T47D (cell line): ENCODE measurements around the gene GRM6.
A peak's percentile ranks its signal among the peaks of the same experiment; 100 is the strongest.

ENCODE experiments used
- DNase-seq, 2 experiments: peaks; one replicate each; pipeline versions ENCODE4 v3.0.0 to v3.0.0-alpha.2; 2011 to 2012; ENCODE audit warnings: low read depth in 1 of 2, low spot score in 1 of 2
- JUND ChIP-seq: IDR thresholded peaks from 2 replicates; pipeline ENCODE4 v1.6.1; 2012; ENCODE audit warnings: low read depth
- in situ Hi-C: cut with HindIII; loops from 2 replicates; pipeline ENCODE4 v1.10.0; 2016; ENCODE audit warnings: low sequenced_read_pairs, low pct_unique_long_range_greater_than_20kb

Gene GRM6

DNA sequence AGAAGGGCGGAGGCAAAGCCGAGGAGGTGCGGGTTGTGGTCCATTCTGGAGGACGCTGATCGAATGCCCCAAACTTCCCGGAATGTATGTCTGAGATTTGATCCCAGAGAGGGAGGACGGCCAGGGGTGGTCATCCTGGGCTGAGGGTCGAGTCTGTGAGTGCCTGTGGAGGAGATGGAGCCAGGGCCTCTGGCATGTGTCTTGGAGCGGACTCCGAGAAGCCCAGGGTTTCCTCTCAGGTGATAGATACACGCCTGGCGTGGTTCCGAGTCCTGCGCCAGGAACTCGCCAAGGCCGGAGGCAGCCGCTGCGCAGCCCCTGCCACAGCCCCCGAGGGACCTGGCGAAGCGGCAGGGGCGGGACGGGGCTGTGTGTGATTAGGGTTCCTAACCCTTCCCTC lies 53.8 kb downstream of the GRM6 start:
- no peak for DNase-seq
- no peak for TF ChIP-seq JUND
- in situ Hi-C loops: no loop called here

DNA sequence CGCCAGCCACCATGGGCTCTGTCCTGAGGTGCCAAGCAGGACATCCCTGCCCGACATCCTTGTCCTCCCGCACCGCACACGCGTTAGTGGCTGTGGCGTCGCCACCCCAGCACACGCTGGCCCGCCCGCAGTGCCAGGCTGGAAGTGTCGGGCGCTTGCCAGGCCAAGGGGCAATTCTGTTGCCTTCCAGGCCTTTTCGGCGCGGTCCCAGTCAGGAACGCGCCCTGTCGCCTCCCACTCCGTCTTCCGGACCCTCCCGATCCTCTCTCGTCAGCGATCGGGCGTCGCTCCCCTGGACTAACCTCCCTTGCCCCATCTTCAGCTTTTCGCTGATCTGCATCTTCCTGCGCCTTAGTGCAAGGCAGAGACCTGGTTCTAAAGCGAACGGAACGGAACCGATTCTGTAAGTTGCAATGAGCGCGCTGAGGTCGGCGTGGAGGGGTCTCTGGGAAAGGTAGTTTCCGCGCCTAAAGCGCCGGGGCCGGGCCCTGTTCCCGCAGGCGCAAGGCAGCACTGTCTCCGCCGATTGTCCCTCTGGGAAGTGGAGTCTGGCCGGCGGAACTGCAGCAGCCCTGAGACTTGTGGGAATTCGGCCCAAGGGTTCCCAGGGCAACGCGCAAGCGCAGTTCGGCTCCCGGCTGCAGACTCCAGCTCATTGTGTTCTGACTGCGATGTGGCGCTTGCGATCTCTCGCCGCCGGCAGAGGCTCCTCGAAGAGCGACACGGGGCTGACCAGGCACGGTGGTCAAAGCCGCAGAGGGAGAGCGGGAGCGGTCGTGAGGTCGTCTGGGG lies 54.4 kb downstream of the GRM6 start, which contains the start of gene ZNF454:
ZNF454 (plus strand) TSS at position 630 of the 792 bp plus-strand sequence. CDS start 1,594 bp downstream, outside the sequence.
- DNase-seq: peak; percentile 39 to 65
- no peak for TF ChIP-seq JUND
- in situ Hi-C loops: no loop called here

DNA sequence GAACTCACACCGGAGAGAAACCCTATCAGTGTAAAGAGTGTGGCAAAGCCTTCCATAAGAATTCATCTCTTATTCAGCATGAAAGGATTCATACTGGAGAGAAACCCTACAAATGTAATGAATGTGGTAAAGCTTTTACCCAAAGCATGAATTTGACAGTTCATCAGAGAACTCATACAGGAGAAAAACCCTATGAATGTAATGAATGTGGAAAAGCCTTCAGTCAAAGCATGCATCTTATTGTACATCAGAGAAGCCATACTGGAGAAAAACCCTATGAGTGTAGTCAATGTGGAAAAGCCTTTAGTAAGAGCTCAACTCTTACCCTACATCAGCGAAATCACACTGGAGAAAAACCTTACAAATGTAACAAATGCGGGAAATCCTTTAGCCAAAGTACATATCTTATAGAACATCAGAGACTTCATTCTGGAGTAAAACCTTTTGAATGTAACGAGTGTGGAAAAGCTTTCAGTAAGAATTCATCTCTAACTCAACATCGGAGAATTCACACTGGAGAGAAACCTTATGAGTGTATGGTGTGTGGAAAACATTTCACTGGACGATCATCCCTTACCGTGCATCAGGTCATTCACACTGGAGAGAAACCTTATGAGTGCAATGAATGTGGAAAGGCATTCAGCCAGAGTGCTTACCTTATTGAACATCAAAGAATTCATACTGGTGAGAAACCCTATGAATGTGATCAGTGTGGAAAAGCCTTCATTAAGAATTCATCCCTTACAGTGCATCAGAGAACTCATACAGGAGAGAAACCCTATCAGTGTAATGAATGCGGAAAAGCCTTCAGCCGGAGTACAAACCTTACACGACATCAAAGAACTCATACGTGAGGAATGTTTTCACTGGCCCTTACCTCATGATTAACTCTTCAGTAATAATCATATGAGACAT lies 63.0 kb downstream of the GRM6 start:
- peak in 1 of 2 experiments; percentile 12 for DNase-seq
- in situ Hi-C loops: no loop called here
- no peak for TF ChIP-seq JUND
